GM12878 (cell line): ENCODE results near the gene KIF24. TPM values are rescaled to one million over a fixed set of nuclear protein-coding genes. Genes with fewer than 3 reads are reported as not detected.

Experiments used
- ATAC-seq: fragments of 200-7000 bp; cut with Tn5 transposase; 3 replicates; pipeline ENCODE4 v1.9.1; 2020; ENCODE audit warnings: mild to moderate bottlenecking, moderate library complexity
- BruUV-seq: library from RNA; stranded (reverse); fragments of 400-500 nt; replicated peaks from 2 replicates; lab custom pipeline; 2021; lab: Mats Ljungman, UMichigan
- CTCF ChIA-PET: fragments of 300-600 bp; sonication (Branson Sonifier 250); formaldehyde crosslinking; extraction: SDS; loops from one replicate; lab custom pipeline; 2021; ENCODE audit warnings: inconsistent platforms; lab: Yijun Ruan, JAX
- POLR2A ChIA-PET: fragments of 350-600 bp; formaldehyde crosslinking; extraction: SDS; loops from one replicate; lab custom pipeline; 2021; ENCODE audit warnings: inconsistent platforms; lab: Charles Lee
- RAD21 ChIA-PET: fragments of 300-600 bp; sonication (Branson Sonifier 250); formaldehyde crosslinking; loops from one replicate; lab custom pipeline; 2023; ENCODE audit warnings: antibody characterized with exemption; ENCODE audit not compliant: unreplicated experiment; lab: Charles Lee
- SMC1A ChIA-PET: fragments of 300-600 bp; sonication (Branson Sonifier 250); formaldehyde crosslinking; loops from one replicate; lab custom pipeline; 2023; ENCODE audit not compliant: unreplicated experiment, uncharacterized antibody; lab: Charles Lee
- DNase-seq: peaks from one replicate; pipeline ENCODE4 v3.0.0-alpha.2; 2011; ENCODE audit warnings: low read depth, low spot score
- FAIRE-seq: peaks from 3 replicates; lab custom pipeline; 2011; peaks lifted over from hg19 to GRCh38; lab: Jason Lieb, UNC
- H2AFZ ChIP-seq: 2 replicates; pipeline ENCODE4 v1.6.0; 2011; ENCODE audit warnings: low read depth, low read length, control low read depth; ENCODE audit not compliant: control insufficient read depth
- H3K27ac ChIP-seq: 2 replicates; pipeline ENCODE4 v1.5.1; 2011; ENCODE audit warnings: control low read depth; ENCODE audit not compliant: control insufficient read depth, insufficient read depth
- H3K27me3 ChIP-seq, 2 experiments: replicated peaks in 1 of 2; 2 replicates each; pipeline versions ENCODE4 v1.6.0 to v1.6.1; 2011; ENCODE audit warnings: low read length in 1 of 2; ENCODE audit not compliant: control insufficient read depth in 2 of 2, insufficient read depth in 2 of 2
- H3K36me3 ChIP-seq, 2 experiments: 2 replicates each; pipeline ENCODE4 v1.5.1; 2011; ENCODE audit warnings: low read length in 1 of 2; ENCODE audit not compliant: control insufficient read depth in 2 of 2, insufficient read depth in 2 of 2
- H3K4me1 ChIP-seq: 2 replicates; pipeline ENCODE4 v1.6.1; 2011; ENCODE audit warnings: mild to moderate bottlenecking, low read length, moderate library complexity, mixed read lengths; ENCODE audit not compliant: control insufficient read depth, insufficient read depth
- H3K4me2 ChIP-seq: 2 replicates; pipeline ENCODE4 v1.6.0; 2011; ENCODE audit warnings: control low read depth; ENCODE audit not compliant: control insufficient read depth, insufficient read depth
- H3K4me3 ChIP-seq: fragments of 200-600 bp; sonication (generic); 2 replicates; pipeline ENCODE4 v1.5.1; 2016
- H3K79me2 ChIP-seq: 2 replicates; pipeline ENCODE4 v1.6.0; 2011; ENCODE audit warnings: low read length; ENCODE audit not compliant: control insufficient read depth, insufficient read depth
- H3K9ac ChIP-seq: 2 replicates; pipeline ENCODE4 v1.8.0; 2011; ENCODE audit warnings: low read length, control low read depth, mixed read lengths; ENCODE audit not compliant: control insufficient read depth, insufficient read depth
- H3K9me3 ChIP-seq: replicated peaks from 3 replicates; pipeline ENCODE4 v1.5.1; 2011; ENCODE audit warnings: mild to moderate bottlenecking, low read length; ENCODE audit not compliant: control insufficient read depth, insufficient read depth
- H4K20me1 ChIP-seq: 2 replicates; pipeline ENCODE4 v1.6.0; 2011; ENCODE audit not compliant: control insufficient read depth, insufficient read depth
- ATF7 ChIP-seq: fragments of 450-650 bp; IDR thresholded peaks from 2 replicates; pipeline ENCODE4 v1.6.1; 2016; ENCODE audit warnings: low read depth, mild to moderate bottlenecking
- CEBPB ChIP-seq, 2 experiments: fragments of 150-350 bp in 1 of 2; IDR thresholded peaks; 2 replicates each; pipeline ENCODE4 v1.6.1; 2012 to 2014; ENCODE audit warnings: low read depth in 2 of 2, low read length in 2 of 2, borderline replicate concordance in 1 of 2, inconsistent platforms in 1 of 2
- KDM1A ChIP-seq: fragments of 200-600 bp; sonication (generic); IDR thresholded peaks from 2 replicates; pipeline ENCODE4 v1.6.1; 2016; ENCODE audit warnings: borderline replicate concordance
- NFIC ChIP-seq: IDR thresholded peaks from 2 replicates; pipeline ENCODE4 v1.6.1; 2012; ENCODE audit warnings: low read depth, mild to moderate bottlenecking, inconsistent platforms, low read length, moderate library complexity
- RFX5 ChIP-seq: IDR thresholded peaks from 2 replicates; pipeline ENCODE4 v1.6.1; 2011; ENCODE audit warnings: low read depth, low read length, improper control_type of control experiment
- SMAD1 ChIP-seq: fragments of 450-650 bp; IDR thresholded peaks from 2 replicates; pipeline ENCODE4 v1.6.1; 2018; ENCODE audit warnings: mild to moderate bottlenecking, low read depth; ENCODE audit not compliant: partially characterized antibody
- STAT1 ChIP-seq: fragments of 450-650 bp; conservative IDR thresholded peaks from 2 replicates; pipeline ENCODE4 v1.6.1; 2014; ENCODE audit warnings: antibody characterized with exemption, mild to moderate bottlenecking
- TCF3 ChIP-seq: IDR thresholded peaks from 2 replicates; pipeline ENCODE4 v1.6.1; 2012; ENCODE audit warnings: low read depth, mild to moderate bottlenecking, low read length, borderline replicate concordance; ENCODE audit not compliant: insufficient read depth
- YY1 ChIP-seq: IDR thresholded peaks from 2 replicates; pipeline ENCODE4 v1.6.1; 2011; ENCODE audit warnings: low read depth, mild to moderate bottlenecking, low read length
- WGBS: methylation state at CpG from one replicate; pipeline ENCODE4 v1.1.6; 2016; ENCODE audit warnings: low lambda C conversion rate; ENCODE audit not compliant: insufficient replicate concordance, insufficient coverage; ENCODE audit errors: missing lambda C conversion rate; 5-methylcytosine and 5-hydroxymethylcytosine counted together
- in situ Hi-C: fragments of 300-500 bp; cut with MboI; formaldehyde crosslinking; loops from 9 replicates; pipeline ENCODE4 v1.14.3; 2018; ENCODE audit warnings: mixed read lengths
- intact Hi-C: fragments of 100-400 bp; cut with micrococcal nuclease; formaldehyde crosslinking; loops from one replicate; pipeline ENCODE4 v1.14.2; 2022; ENCODE audit not compliant: unreplicated experiment
- polyA plus RNA-seq, 11 experiments: library from polyadenylated mRNA; depleted of rRNA in 4 of 11; unstranded in 6 of 11; stranded (reverse) in 5 of 11; fragments of >200 nt; fragmentation: Nextera tagmentation in 4 of 11; fragmentation: Illumina TruSeq in 1 of 11; extraction: Ambion mirVana in 4 of 11; extraction: Trizol in 1 of 11; gene quantifications; 1 replicate in 1 of 11; 2 replicates in 10 of 11; pipeline versions ENCODE4 v1.2.1 to v1.2.3, GENCODE V29; 2011 to 2016; ENCODE audit warnings: inconsistent platforms in 2 of 11, missing spikeins in 2 of 11, low read depth in 1 of 11
- total RNA-seq, 4 experiments: library from RNA; depleted of rRNA in 3 of 4; stranded (reverse); fragments of >200 nt in 3 of 4; fragmentation: Illumina TruSeq in 1 of 4; extraction: Trizol in 1 of 4; gene quantifications; 2 replicates each; pipeline versions ENCODE4 v1.2.1 to v1.2.3, GENCODE V29; 2013 to 2021
- TF ChIP-seq, protein P1 (sequence below): fragments of 450-650 bp; IDR thresholded peaks from 2 replicates; pipeline ENCODE4 v1.6.1; 2017; ENCODE audit warnings: mild to moderate bottlenecking, moderate library complexity
- TF ChIP-seq, protein P2 (sequence below): fragments of 450-650 bp; IDR thresholded peaks from 2 replicates; pipeline ENCODE4 v1.6.1; 2014; ENCODE audit warnings: mild to moderate bottlenecking
- TF ChIP-seq, protein P3 (sequence below): fragments of 450-650 bp; IDR thresholded peaks from 2 replicates; pipeline ENCODE4 v1.6.1; 2016; ENCODE audit warnings: mild to moderate bottlenecking, moderate library complexity, borderline replicate concordance

The KIF24 gene
- total and polyA plus RNA-seq, 10 of the 15 experiments (the other 5 are each of a cell fraction or from before 2014, with no cell fraction given) = 0.58 to 6.7 (median 5.3) TPM

DNA sequence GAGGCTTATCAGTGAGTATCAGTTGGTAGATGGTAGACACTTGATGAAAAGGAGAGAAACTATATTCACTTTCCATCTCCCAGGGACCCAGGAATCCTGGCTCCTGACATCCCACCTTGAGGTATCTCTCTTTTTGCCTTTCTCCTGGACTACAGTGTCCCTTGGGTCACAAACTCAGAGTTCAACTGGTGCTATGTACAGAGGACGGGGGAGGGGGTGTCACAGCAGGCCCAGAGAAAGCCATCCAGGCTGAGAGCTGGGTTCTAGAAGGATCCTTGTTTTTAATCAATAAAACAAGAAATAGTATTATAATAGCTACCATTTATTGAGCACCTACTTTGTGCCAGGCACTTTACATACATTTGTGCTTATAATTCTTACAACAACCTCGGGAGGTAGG is 37.3 kb upstream of the KIF24 start:
- POLR2A ChIA-PET = no interaction called here
- RAD21 ChIA-PET = no interaction called here
- Histone ChIP-seq H3K4me2 (no peak overlapping the region), H3K9me3 (peaks cover 2% of the 10 kb centered on the region; the same call in 1 of the 3 replicates), H2AFZ (no peak overlapping the region), H3K79me2 (no peaks in the 10 kb centered on the region), H3K4me3 (no peak overlapping the region), H3K4me1 (no peaks in the 10 kb centered on the region), H4K20me1 (no peaks in the 10 kb centered on the region), H3K27me3 (no peaks in the 10 kb centered on the region), H3K9ac (no peak overlapping the region), H3K27ac (no peak overlapping the region), H3K36me3 (no peaks in the 10 kb centered on the region)
- CTCF ChIA-PET = interaction anchor here (0.9 kb wide), 1 partner anchor 37 kb away, joined by 3 read pairs; no protein-coding TSS in a partner anchor
- no TSS peak for BruUV-seq
- FAIRE-seq (no peak), DNase-seq (no peak), ATAC-seq (no peak)
- intact Hi-C loops = no loop called here
- in situ Hi-C loops = no loop called here
- TF ChIP-seq KDM1A = no peak
- no peak for TF ChIP-seq CEBPB (IDR thresholded peaks at IDR 0.05; ENCODE audit: borderline replicate concordance in 1 of 2, low read depth in 2 of 2, low read length in 2 of 2)
- no peak for TF ChIP-seq TCF3
- no peak for TF ChIP-seq YY1
- TF ChIP-seq, protein P1, sequence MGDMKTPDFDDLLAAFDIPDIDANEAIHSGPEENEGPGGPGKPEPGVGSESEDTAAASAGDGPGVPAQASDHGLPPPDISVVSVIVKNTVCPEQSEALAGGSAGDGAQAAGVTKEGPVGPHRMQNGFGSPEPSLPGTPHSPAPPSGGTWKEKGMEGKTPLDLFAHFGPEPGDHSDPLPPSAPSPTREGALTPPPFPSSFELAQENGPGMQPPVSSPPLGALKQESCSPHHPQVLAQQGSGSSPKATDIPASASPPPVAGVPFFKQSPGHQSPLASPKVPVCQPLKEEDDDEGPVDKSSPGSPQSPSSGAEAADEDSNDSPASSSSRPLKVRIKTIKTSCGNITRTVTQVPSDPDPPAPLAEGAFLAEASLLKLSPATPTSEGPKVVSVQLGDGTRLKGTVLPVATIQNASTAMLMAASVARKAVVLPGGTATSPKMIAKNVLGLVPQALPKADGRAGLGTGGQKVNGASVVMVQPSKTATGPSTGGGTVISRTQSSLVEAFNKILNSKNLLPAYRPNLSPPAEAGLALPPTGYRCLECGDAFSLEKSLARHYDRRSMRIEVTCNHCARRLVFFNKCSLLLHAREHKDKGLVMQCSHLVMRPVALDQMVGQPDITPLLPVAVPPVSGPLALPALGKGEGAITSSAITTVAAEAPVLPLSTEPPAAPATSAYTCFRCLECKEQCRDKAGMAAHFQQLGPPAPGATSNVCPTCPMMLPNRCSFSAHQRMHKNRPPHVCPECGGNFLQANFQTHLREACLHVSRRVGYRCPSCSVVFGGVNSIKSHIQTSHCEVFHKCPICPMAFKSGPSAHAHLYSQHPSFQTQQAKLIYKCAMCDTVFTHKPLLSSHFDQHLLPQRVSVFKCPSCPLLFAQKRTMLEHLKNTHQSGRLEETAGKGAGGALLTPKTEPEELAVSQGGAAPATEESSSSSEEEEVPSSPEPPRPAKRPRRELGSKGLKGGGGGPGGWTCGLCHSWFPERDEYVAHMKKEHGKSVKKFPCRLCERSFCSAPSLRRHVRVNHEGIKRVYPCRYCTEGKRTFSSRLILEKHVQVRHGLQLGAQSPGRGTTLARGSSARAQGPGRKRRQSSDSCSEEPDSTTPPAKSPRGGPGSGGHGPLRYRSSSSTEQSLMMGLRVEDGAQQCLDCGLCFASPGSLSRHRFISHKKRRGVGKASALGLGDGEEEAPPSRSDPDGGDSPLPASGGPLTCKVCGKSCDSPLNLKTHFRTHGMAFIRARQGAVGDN = no peak
- TF ChIP-seq NFIC = no peak
- no peak for TF ChIP-seq STAT1
- TF ChIP-seq ATF7 = no peak
- TF ChIP-seq RFX5 = no peak
- TF ChIP-seq SMAD1 = no peak
- TF ChIP-seq, protein P2, sequence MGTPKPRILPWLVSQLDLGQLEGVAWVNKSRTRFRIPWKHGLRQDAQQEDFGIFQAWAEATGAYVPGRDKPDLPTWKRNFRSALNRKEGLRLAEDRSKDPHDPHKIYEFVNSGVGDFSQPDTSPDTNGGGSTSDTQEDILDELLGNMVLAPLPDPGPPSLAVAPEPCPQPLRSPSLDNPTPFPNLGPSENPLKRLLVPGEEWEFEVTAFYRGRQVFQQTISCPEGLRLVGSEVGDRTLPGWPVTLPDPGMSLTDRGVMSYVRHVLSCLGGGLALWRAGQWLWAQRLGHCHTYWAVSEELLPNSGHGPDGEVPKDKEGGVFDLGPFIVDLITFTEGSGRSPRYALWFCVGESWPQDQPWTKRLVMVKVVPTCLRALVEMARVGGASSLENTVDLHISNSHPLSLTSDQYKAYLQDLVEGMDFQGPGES = no peak
- TF ChIP-seq, protein P3, sequence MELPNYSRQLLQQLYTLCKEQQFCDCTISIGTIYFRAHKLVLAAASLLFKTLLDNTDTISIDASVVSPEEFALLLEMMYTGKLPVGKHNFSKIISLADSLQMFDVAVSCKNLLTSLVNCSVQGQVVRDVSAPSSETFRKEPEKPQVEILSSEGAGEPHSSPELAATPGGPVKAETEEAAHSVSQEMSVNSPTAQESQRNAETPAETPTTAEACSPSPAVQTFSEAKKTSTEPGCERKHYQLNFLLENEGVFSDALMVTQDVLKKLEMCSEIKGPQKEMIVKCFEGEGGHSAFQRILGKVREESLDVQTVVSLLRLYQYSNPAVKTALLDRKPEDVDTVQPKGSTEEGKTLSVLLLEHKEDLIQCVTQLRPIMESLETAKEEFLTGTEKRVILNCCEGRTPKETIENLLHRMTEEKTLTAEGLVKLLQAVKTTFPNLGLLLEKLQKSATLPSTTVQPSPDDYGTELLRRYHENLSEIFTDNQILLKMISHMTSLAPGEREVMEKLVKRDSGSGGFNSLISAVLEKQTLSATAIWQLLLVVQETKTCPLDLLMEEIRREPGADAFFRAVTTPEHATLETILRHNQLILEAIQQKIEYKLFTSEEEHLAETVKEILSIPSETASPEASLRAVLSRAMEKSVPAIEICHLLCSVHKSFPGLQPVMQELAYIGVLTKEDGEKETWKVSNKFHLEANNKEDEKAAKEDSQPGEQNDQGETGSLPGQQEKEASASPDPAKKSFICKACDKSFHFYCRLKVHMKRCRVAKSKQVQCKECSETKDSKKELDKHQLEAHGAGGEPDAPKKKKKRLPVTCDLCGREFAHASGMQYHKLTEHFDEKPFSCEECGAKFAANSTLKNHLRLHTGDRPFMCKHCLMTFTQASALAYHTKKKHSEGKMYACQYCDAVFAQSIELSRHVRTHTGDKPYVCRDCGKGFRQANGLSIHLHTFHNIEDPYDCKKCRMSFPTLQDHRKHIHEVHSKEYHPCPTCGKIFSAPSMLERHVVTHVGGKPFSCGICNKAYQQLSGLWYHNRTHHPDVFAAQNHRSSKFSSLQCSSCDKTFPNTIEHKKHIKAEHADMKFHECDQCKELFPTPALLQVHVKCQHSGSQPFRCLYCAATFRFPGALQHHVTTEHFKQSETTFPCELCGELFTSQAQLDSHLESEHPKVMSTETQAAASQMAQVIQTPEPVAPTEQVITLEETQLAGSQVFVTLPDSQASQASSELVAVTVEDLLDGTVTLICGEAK = no peak
- 41% methylated on average over 2 of the region's 2 CpGs for WGBS
- SMC1A ChIA-PET = no interaction called here
